Esophagus muscularis mucosa (tissue), 3 donors: ENCODE data around the gene SEL1L.

Source experiments
- CTCF ChIP-seq, 3 experiments: fragments of 200-600 bp in 2 of 3; fragments of 450-650 bp in 1 of 3; sonication (generic) in 2 of 3; IDR thresholded peaks; one replicate each; pipeline ENCODE4 v1.5.1; 2017 to 2019; ENCODE audit warnings: antibody characterized with exemption in 3 of 3, mild to moderate bottlenecking in 2 of 3, moderate library complexity in 1 of 3
- POLR2A ChIP-seq: fragments of 450-650 bp; IDR thresholded peaks from one replicate; pipeline ENCODE4 v1.6.1; 2017; ENCODE audit warnings: antibody characterized with exemption, moderate library complexity, mild to moderate bottlenecking, low read depth
- POLR2AphosphoS5 ChIP-seq, 2 donors: sonication (generic); formaldehyde crosslinking; IDR thresholded peaks; one replicate each; pipeline ENCODE4 v1.6.1; 2017; ENCODE audit warnings: antibody characterized with exemption in 2 of 2

GRCh38 chr14:81450100-81450531 lies 83.5 kb downstream of the SEL1L start:
- TF ChIP-seq CTCF (IDR thresholded peaks at IDR 0.05) (no peak), POLR2AphosphoS5 (IDR thresholded peaks at IDR 0.05) (no peak), POLR2A (no peak)
